ENCODE results near the gene WDFY1. TPM values are rescaled to one million over a fixed set of nuclear protein-coding genes. Genes with fewer than 3 reads are reported as not detected.

Gene WDFY1
- total RNA-seq, 1 experiment from 2014 or later = 123 TPM

DNA sequence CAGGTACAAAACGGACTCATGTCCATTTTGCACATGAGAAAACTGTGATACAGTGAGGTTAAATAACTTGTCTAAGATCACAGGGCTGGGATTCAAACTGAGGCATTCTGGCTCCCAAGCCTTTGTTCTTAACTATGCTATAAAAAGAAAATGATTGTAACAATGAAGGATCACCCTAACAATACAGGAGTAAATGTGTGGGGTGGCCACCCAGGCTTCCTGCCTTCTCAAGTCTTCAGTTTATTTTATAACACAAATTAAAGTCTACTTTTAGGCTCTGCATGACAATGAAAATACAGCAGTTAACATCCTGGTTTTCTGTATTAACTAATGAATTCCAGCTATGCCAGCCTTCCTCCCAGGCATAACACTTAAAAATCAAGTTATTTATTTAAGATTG lies 7.6 kb downstream of the WDFY1 start:
- TF ChIP-seq, protein P1, sequence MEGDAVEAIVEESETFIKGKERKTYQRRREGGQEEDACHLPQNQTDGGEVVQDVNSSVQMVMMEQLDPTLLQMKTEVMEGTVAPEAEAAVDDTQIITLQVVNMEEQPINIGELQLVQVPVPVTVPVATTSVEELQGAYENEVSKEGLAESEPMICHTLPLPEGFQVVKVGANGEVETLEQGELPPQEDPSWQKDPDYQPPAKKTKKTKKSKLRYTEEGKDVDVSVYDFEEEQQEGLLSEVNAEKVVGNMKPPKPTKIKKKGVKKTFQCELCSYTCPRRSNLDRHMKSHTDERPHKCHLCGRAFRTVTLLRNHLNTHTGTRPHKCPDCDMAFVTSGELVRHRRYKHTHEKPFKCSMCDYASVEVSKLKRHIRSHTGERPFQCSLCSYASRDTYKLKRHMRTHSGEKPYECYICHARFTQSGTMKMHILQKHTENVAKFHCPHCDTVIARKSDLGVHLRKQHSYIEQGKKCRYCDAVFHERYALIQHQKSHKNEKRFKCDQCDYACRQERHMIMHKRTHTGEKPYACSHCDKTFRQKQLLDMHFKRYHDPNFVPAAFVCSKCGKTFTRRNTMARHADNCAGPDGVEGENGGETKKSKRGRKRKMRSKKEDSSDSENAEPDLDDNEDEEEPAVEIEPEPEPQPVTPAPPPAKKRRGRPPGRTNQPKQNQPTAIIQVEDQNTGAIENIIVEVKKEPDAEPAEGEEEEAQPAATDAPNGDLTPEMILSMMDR (IDR thresholded peaks at IDR 0.05; ENCODE audit: insufficient read depth in 1 of 2, low read depth in 1 of 2, low read length in 1 of 2, severe bottlenecking in 1 of 2, unreplicated experiment in 1 of 2) = no peak
- Histone ChIP-seq H3K36me3 (ENCODE audit: control insufficient read depth, insufficient read depth, low read length) (no peaks in the 10 kb centered on the region), H3K4me1 (peaks cover 77% of the 10 kb centered on the region)

DNA sequence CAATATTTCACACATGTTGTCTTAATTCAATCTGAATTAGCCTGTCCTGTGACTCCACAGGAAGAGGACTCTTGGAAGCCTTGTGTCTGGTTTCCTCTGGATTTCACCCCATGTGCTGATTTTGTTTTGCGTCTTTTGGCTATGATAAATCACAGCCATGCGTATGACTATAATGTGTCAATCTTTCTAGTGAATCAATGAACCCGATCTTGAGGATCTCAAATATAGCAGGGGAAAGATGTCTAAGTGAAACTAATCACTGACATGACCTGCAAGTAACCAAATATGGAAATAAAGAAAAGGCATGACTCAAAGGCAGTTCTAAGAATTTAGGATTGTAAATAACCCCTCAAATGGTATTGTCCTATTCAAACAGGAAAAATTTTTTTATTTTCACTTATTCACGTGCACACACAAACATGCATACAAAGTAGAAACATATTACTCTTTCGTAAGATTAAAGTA lies 8.2 kb downstream of the WDFY1 start:
- TF ChIP-seq, protein P1 (IDR thresholded peaks at IDR 0.05; ENCODE audit: insufficient read depth in 1 of 2, low read depth in 1 of 2, low read length in 1 of 2, severe bottlenecking in 1 of 2, unreplicated experiment in 1 of 2) = no peak
- no peak overlapping the region for H3K4me3 ChIP-seq (ENCODE audit: low read depth, low read length)
- Mint-ChIP-seq H3K27ac (ENCODE audit: unreplicated experiment) (no peak overlapping the region), H3K4me1 (ENCODE audit: low read depth, unreplicated experiment) (peaks cover 28% of the 10 kb centered on the region), H3K27me3 (ENCODE audit: insufficient read depth, unreplicated experiment) (no peaks in the 10 kb centered on the region), H3K4me3 (ENCODE audit: unreplicated experiment) (no peak overlapping the region), H3K9me3 (ENCODE audit: unreplicated experiment) (no peaks in the 10 kb centered on the region), H3K36me3 (ENCODE audit: insufficient read depth, unreplicated experiment) (peaks cover 8% of the 10 kb centered on the region)
- ChIA-PET CTCF (interaction anchor here (0.6 to 1.2 kb wide), 2 partner anchors 8 to 99 kb away, joined by 3 to 4 read pairs; partner anchors contain the start of gene WDFY1), POLR2A (no interaction called here)
- no peak for DNase-seq
- H3K27me3 ChIP-seq (replicated peaks; ENCODE audit: control insufficient read depth, insufficient read depth, low read length) = no peaks in the 10 kb centered on the region
- H3K9me3 ChIP-seq = no peaks in the 10 kb centered on the region
- intact Hi-C loops (cut with micrococcal nuclease; ENCODE audit: unreplicated experiment) = no loop called here
- no peaks in the 10 kb centered on the region for H3K36me3 ChIP-seq (ENCODE audit: control insufficient read depth, insufficient read depth, low read length)
- peaks cover 80% of the 10 kb centered on the region for H3K4me1 ChIP-seq
- BruUV-seq (replicated peaks) = no TSS peak

More for the DNA sequence above, 7.6 kb downstream of the WDFY1 start:
- Mint-ChIP-seq H3K4me3 (ENCODE audit: unreplicated experiment) (no peak overlapping the region), H3K9me3 (ENCODE audit: unreplicated experiment) (no peaks in the 10 kb centered on the region), H3K27me3 (ENCODE audit: insufficient read depth, unreplicated experiment) (no peaks in the 10 kb centered on the region), H3K4me1 (ENCODE audit: low read depth, unreplicated experiment) (peaks cover 28% of the 10 kb centered on the region), H3K27ac (ENCODE audit: unreplicated experiment) (no peak overlapping the region), H3K36me3 (ENCODE audit: insufficient read depth, unreplicated experiment) (peaks cover 10% of the 10 kb centered on the region)
- ChIA-PET CTCF (no interaction called here), POLR2A (no interaction called here)
- Histone ChIP-seq H3K4me3 (ENCODE audit: low read depth, low read length) (no peak overlapping the region), H3K9me3 (no peaks in the 10 kb centered on the region), H3K27me3 (replicated peaks; ENCODE audit: control insufficient read depth, insufficient read depth, low read length) (no peaks in the 10 kb centered on the region)
- BruUV-seq (replicated peaks) = no TSS peak
- DNase-seq = no peak
- intact Hi-C loops (cut with micrococcal nuclease; ENCODE audit: unreplicated experiment) = no loop called here

DNA sequence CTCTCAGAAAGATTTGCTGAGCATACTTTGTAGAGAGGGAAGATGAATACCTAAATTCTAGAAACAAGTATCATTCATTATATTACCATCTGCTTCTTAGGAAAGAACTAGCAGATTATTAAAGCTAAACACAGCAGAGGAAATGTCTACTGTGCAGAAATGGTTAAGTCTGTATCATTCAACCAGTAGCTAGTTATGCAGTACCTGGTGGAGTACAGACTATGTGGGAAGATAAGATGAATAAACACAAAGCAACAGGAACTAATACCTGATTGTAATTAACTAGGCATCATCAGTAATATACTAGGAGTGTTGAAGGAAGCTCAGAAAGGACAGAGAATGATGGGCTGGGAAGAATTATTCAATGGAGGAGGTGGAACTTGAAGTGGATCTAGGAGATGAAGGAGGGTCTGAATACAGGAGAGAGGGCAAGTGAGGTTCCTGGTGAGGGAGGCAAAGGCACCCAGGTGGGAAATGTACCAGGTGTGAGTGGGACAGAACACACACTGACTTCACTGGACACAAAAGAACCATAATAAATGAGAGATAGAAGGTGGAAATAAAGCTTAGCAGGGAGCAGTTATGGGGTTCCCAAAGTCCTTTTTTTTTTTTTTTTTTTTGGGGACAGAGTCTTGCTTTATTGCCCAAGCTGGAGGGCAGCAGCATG lies 9.5 kb downstream of the WDFY1 start:
- H3K4me3 Mint-ChIP-seq (ENCODE audit: unreplicated experiment) = peak overlapping the region; percentile 11
- no peak for DNase-seq
- Histone ChIP-seq H3K4me1 (peaks cover 82% of the 10 kb centered on the region), H3K36me3 (ENCODE audit: control insufficient read depth, insufficient read depth, low read length) (no peaks in the 10 kb centered on the region), H3K27me3 (replicated peaks; ENCODE audit: control insufficient read depth, insufficient read depth, low read length) (no peaks in the 10 kb centered on the region), H3K9me3 (no peaks in the 10 kb centered on the region), H3K4me3 (ENCODE audit: low read depth, low read length) (no peak overlapping the region)
- TF ChIP-seq, protein P1 (IDR thresholded peaks at IDR 0.05; ENCODE audit: insufficient read depth in 1 of 2, low read depth in 1 of 2, low read length in 1 of 2, severe bottlenecking in 1 of 2, unreplicated experiment in 1 of 2) = no peak
- ChIA-PET CTCF (interaction anchor here (0.5 to 1.2 kb wide), 2 partner anchors 9 to 205 kb away, joined by 3 to 4 read pairs; partner anchors contain the start of gene WDFY1), POLR2A (interaction anchor here (0.6 kb wide), 1 partner anchor 95 kb away, joined by 3 read pairs; no protein-coding TSS in a partner anchor)
- peaks cover 24% of the 10 kb centered on the region for H3K4me1 Mint-ChIP-seq (ENCODE audit: low read depth, unreplicated experiment)
- intact Hi-C loops (cut with micrococcal nuclease; ENCODE audit: unreplicated experiment) = no loop called here
- BruUV-seq (replicated peaks) = no TSS peak
- peaks cover 3% of the 10 kb centered on the region for H3K36me3 Mint-ChIP-seq (ENCODE audit: insufficient read depth, unreplicated experiment)
- no peaks in the 10 kb centered on the region for H3K9me3 Mint-ChIP-seq (ENCODE audit: unreplicated experiment)
- peak overlapping the region; percentile 34 for H3K27ac Mint-ChIP-seq (ENCODE audit: unreplicated experiment)
- no peaks in the 10 kb centered on the region for H3K27me3 Mint-ChIP-seq (ENCODE audit: insufficient read depth, unreplicated experiment)

Data from Caco-2 (cell line).